Sigmoid colon (tissue), 4 donors: ENCODE data around the gene FKBP10.

Experiments used
- CTCF ChIP-seq, 4 experiments: fragments of 450-650 bp in 3 of 4; fragments of 200-600 bp in 1 of 4; IDR thresholded peaks; one replicate each; pipeline ENCODE4 v1.5.1; 2016 to 2019; ENCODE audit warnings: antibody characterized with exemption in 4 of 4, mild to moderate bottlenecking in 3 of 4, moderate library complexity in 2 of 4
- EP300 ChIP-seq, 4 donors: sonication (generic); formaldehyde crosslinking; IDR thresholded peaks; one replicate each; pipeline ENCODE4 v1.6.1; 2017; ENCODE audit warnings: antibody characterized with exemption in 4 of 4
- POLR2A ChIP-seq, 2 donors: fragments of 450-650 bp; IDR thresholded peaks; one replicate each; pipeline ENCODE4 v1.6.1; 2016; ENCODE audit warnings: antibody characterized with exemption in 2 of 2, mild to moderate bottlenecking in 2 of 2, moderate library complexity in 2 of 2
- POLR2AphosphoS5 ChIP-seq, 4 donors: sonication (generic); formaldehyde crosslinking; IDR thresholded peaks; one replicate each; pipeline ENCODE4 v1.6.1; 2017; ENCODE audit warnings: antibody characterized with exemption in 4 of 4

DNA sequence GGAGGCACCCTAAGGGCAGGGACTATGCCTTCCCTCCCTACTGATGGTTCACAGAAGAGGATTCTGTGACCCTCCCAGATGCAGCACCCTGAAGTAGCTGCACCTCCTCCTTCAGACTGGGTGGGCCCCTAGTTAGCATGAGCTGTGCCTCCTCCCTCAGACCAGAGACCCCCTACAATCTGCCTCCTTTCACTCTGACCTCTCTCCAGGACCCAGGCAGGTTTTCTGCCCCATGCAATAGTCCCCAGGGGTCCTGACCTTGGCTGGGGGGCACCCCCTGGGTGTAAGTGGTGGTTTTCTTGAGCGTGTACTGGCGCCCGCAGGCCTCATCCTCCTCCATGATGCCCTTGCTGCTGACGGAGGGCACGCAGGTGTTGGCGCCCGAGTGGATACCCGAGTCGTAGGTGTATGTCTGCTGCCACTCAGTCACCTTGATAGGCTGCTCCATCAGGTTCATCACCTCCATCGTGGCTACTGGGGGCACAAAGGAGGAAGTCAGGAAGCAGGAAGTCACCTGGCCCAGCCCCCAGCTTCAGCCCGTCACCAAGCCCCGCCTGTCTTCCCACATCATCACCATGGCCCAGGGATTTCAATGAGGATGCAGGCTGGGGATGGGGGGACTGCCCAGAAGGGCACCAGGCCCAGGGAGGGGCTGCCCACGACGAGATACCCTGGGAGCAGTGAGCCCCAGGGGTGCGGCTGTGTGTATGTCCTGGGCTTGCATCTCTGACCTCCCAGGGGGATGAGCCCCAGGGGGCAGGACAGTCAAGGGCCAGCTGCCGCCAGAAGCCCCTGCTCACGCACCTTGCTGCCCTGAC lies 41.2 kb upstream of the FKBP10 start:
- TF ChIP-seq CTCF (IDR thresholded peaks at IDR 0.05) (no peak), POLR2A (IDR thresholded peaks at IDR 0.05) (no peak), POLR2AphosphoS5 (IDR thresholded peaks at IDR 0.05) (no peak), EP300 (IDR thresholded peaks at IDR 0.05) (no peak)
